GM19395 (cell line): ENCODE data around the gene TMEM37.

ENCODE experiments used
- ATAC-seq: cut with Tn5 transposase; IDR thresholded peaks from one replicate; pipeline ENCODE4 v1.9.1; 2021; ENCODE audit warnings: mild to moderate bottlenecking, moderate library complexity; ENCODE audit not compliant: unreplicated experiment

Gene TMEM37

DNA sequence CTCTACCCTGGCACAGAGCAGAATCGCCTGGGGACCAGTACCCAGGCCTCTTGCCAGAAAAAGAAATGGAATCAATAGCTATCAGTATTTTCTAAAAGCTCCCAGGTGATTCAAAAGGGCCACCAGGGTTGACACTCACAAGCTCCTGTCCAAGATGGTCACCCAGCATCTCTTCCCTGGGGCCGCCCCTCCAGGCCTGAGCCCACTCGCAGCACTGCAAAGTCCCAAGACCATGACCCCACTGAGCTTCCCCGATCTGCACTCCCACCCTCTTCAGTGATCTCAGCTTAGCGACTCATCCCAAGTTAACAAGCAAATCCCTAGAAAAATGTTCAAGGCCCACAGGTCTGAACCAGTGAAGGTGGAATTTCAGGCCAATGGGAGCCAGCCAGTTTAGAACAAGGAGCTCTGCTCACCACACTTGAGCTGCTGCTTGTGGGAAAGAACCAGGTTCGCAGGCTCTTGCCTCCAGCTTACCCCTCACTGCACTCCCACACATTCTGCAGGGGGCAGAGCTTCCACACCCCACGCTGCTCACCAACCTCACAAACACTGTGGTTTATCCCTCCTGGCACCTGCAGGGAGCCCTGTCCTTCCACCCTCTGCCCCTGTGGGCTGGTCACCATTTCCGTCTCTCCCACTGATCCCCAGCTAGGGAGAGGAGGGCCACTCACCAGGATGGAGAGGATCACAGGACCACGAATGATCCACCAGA is 19.8 kb downstream of the TMEM37 start:
- no peak for ATAC-seq

DNA sequence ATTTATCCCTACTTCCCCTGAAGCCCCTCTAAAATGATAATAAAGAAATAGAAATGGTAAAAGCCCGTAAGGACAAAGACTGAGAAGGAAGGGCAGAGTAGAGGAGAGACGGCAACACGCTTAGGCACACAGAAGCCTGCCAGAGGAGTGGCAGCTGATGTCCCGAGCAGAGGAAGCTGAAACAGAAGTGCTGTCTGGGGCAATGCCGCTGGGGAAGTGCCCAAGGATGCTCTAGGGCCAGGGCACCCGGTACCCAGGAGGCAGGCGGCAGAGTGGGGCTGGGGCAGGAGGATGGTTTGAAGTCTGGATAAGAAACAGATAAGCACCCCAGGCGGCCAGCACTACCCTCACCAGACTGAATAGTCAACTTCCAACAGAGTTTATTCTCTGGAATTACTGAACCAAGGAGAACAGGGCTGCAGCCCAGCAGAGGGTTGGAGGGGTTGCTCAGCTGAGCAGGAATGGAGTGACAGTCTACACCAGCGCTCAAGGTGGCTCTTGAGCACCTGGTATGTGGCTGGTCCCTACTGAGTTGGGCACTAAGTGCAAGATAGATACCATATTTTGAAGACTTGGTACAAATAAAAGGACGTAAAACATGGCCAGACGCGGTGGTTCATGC is 22.4 kb downstream of the TMEM37 start:
- no peak for ATAC-seq

- no peak for ATAC-seq
These were observed 23.5 kb downstream of the TMEM37 start for GRCh38 chr2:119455066-119455718.

- no peak for ATAC-seq
These were observed 28.4 kb downstream of the TMEM37 start for GRCh38 chr2:119460076-119460475.

GRCh38 chr2:119461811-119462210 is 30.2 kb downstream of the TMEM37 start:
- ATAC-seq, result no peak

DNA sequence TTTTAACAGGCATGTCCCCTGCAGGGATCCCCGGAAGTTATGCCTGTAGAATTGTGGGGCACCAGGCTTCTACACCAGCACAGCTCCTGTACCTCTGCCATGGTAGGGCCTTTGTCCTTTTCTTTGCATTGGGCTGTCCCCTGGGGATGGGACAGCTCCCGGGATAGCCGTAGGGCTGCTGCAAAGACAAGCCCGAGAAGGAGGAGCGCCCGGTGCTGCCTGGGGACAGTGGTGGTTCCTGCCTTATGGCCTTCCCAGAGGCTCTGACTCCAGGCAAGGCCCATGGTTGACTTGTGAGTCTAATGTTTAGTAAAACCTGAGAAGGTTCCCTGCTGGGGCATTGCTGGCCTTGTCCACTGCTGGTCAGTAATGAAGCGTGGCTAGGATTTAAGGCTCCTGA is 30.9 kb downstream of the TMEM37 start:
- no peak for ATAC-seq

DNA sequence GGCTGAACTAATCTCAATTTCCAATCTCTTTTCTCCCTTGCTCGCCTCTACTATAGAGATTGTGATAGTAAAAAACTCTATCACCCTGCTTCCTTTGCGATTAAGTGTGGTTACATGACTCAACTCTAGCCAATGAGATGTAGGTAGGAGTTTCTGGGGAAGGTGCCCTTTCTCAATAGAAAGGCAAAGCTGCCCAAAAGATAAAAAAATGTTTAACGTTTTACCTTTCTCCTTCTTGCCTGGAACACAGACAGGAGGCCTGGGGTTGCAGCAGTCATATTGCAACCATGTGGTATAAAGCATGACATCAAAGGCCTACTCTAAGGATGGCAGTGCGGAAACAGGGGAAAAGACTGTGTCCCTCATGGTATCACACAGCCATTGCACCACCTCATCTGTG is 31.5 kb downstream of the TMEM37 start:
- ATAC-seq, result no peak

GRCh38 chr2:119463990-119464389 is 32.3 kb downstream of the TMEM37 start:
- ATAC-seq, result no peak

GRCh38 chr2:119464981-119465380 is 33.3 kb downstream of the TMEM37 start:
- ATAC-seq, result no peak

GRCh38 chr2:119465687-119466086 is 34.0 kb downstream of the TMEM37 start:
- no peak for ATAC-seq

GRCh38 chr2:119466373-119466772 is 34.7 kb downstream of the TMEM37 start:
- no peak for ATAC-seq

- ATAC-seq, result no peak
These were observed 36.7 kb downstream of the TMEM37 start for GRCh38 chr2:119468154-119468955.

GRCh38 chr2:119469131-119469530 is 37.5 kb downstream of the TMEM37 start:
- no peak for ATAC-seq

DNA sequence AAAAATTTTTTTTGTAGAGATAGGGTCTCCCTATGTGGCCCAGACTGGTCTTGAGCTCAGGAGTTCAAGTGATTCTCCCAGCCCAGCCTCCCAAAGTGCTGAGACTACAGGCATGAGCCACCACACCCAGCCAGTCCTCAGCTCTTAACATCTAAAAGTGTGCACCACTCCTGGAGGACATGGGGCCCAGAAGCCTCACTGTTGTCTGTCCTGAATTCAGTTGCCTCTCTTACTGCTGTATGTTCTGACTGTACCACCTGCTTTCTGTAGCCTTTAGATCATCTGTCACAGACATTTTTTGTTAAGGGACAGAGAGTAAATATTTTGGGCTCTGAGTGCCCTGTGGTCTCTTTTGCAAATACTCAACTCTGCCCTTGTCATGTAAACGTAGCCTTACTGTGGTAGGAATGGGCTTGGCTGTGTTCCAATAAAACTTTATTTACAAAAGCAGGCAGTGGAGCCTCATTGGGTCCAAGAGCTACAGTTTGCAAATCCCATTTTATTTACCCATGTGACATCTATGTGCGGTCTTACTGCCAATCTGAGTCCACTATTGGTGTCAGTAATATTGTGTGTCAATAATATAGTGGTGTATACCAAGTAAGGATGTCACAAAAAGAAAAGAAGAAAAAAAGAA is 38.1 kb downstream of the TMEM37 start:
- no peak for ATAC-seq

DNA sequence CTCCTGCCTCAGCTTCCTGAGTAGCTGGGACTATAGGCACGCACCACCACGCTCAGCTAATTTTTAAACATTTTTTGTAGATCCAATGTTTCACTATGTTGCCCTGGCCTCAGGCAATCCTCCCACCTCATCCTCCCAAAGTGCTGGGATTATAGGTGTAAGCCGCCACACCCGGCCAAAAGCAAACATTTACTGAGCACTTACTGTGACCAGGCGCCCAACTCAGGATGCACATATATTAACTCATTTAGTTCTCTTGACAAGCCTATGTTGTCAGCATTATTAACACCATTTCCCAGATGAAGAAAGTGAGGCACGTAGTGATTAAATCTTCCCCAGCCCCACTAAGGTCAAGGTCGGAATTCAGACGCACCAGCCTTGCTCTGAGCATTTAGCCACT is 41.1 kb downstream of the TMEM37 start:
- no peak for ATAC-seq

DNA sequence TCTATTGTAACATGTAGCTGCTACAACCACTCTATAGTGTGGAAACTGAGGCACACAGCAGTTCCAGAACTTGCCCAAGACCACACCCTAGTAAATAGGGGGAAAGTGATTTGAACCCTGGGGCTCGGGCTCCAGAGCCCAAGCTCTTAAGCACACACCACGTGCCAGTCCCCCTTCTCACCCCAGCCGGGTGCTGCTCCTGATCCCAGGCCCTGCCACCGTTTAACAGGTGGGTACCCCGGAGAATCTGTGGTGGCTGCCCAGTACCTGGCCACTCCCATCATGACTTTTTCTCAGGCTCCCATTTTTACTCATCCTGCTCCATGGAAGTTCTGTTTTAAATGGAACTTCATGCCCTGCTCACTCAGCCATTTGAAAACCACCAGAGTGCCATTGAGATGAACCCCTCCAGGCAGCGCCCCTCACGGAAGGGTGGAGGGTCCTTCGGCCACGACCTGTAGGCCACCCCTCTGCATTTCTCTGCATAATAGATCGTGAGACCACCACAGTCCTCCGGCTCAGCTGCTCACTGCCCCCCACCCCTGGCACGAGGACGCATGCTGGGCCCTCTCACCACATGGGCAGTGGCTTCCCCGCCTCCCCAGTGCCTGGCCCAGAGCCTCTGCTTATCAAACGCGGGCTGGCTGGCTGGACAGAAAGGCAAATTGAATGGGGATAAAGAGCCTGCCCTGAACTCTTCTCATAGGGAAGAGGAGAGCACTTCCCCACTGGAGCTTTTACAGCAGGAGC is 42.1 kb downstream of the TMEM37 start:
- no peak for ATAC-seq

- no peak for ATAC-seq
These were observed 42.9 kb downstream of the TMEM37 start for GRCh38 chr2:119474371-119475224.

- no peak for ATAC-seq
These were observed 43.7 kb downstream of the TMEM37 start for GRCh38 chr2:119475225-119475856.

GRCh38 chr2:119475857-119476244 is 44.2 kb downstream of the TMEM37 start:
- ATAC-seq, result no peak
